ENCODE measurements around the gene RBM39.

- no peak for TF ChIP-seq CTCF (IDR thresholded peaks at IDR 0.05)
- no peak for TF ChIP-seq POLR2A (IDR thresholded peaks at IDR 0.05)
Observed at GRCh38 chr20:35708502-35708901, 33.6 kb downstream of the RBM39 start.
